HG02798 (cell line): ENCODE data around the gene ZNF74.
"Not testable (repeated sequence)": the region's sequence is repeated elsewhere in the genome, so short reads cannot be mapped to it uniquely, and the experiment has no call there.

Source experiments
- ATAC-seq: cut with Tn5 transposase; IDR thresholded peaks from one replicate; pipeline ENCODE4 v1.9.1; 2021; ENCODE audit warnings: mild to moderate bottlenecking; ENCODE audit not compliant: unreplicated experiment, poor library complexity

ZNF74 gene

DNA sequence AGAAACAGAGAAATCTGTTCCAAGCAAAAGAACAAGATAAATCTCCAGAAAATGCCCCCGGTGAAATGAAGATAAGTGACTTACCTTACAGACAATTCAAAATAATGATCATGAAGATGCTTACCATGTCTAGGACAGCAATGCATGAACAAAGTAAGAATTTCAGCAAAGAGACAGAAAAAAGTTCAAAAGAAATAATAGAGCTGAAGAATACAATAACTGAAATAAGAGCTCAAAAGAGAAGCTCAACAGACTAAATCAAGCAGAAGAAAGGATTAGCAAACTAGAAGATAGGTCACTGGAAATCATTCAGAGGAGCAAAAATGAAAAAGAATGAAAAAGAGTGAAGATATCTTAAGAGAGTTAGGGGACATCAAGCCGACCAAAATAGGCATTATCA lies 19.8 kb upstream of the ZNF74 start:
- not testable (repeated sequence) for ATAC-seq

DNA sequence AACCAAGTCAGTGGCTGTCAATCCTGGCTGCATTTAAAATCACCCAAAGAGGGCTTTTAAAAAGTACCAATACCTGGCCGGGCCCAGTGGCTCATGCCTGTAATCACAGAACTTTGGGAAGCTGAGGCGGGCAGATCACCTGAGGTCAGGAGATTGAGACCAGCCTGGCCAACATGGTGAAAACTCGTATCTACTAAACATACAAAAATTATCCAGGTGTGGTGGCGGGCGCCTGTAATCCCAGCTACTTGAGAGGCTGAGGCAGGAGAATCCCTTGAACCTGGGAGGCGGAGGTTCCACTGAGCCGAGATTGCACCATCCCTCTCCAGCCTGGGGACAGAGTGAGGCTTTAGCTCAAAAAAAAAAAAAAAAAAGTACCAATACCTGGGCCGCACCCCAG lies 17.7 kb upstream of the ZNF74 start:
- ATAC-seq, result not testable (repeated sequence)

DNA sequence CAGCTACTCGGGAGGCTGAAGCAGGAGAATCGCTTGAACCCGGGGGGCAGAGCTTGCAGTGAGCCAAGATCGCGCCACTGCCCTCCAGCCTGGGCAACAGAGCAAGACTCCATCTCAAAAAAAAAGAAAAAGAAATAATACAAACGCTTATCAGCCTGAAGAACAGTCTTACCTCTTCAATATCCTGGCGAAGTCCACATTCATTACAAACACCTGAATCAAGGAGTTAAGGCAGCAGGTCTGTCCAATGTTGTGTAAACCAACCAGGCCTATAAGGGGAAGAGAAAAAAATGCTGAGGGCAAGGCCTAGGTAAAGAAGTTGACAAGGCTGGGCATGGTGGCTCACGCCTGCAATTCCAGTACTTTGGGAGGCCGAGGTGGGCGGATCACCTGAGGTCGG lies 17.0 kb upstream of the ZNF74 start:
- ATAC-seq, result not testable (repeated sequence)

GRCh38 chr22:20378110-20378509 lies 15.8 kb upstream of the ZNF74 start:
- ATAC-seq, result no peak

GRCh38 chr22:20378684-20379083 lies 15.3 kb upstream of the ZNF74 start:
- not testable (repeated sequence) for ATAC-seq

DNA sequence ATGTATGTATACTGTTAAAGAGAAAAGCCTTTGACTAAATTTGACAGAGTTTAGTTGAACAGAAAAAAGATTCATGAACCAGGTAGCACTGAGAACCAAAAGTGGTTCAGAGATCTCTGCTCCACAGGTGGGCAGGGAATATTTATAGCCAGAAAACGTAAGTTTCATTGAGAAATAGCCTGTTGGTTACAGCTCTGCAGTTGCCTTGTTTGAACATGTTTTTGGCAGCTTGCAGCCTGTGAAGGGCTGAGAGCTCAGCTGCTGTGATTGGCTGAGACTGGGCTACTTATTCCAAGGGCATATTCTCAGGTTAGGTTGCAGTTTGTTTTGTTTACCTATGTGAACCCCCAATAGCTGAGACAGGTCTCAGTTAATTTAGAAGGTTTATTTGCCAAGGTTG lies 13.5 kb upstream of the ZNF74 start:
- no peak for ATAC-seq

- ATAC-seq, result no peak
These were observed 10.4 kb upstream of the ZNF74 start for GRCh38 chr22:20383538-20383937.

- no peak for ATAC-seq
These were observed 9.8 kb upstream of the ZNF74 start for GRCh38 chr22:20384171-20384570.

DNA sequence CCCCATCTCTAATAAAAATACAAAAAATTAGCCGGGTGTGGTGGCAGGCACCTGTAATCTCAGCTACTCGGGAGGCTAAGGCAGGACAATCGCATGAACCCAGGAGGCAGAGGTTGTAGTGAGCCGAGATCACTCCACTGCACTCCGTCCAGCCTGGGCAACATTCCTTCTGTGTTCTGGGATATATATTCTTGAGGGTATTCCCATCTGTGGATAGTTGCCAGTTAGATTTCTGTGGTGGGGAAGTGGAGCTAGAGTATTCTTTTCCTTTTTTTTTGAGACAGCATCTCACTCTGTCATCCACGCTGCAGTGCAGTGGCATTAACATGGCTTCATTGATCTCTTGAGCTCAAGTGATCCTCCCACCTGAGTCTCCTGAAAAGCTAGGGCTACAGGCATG lies 9.1 kb upstream of the ZNF74 start:
- ATAC-seq, result no peak

DNA sequence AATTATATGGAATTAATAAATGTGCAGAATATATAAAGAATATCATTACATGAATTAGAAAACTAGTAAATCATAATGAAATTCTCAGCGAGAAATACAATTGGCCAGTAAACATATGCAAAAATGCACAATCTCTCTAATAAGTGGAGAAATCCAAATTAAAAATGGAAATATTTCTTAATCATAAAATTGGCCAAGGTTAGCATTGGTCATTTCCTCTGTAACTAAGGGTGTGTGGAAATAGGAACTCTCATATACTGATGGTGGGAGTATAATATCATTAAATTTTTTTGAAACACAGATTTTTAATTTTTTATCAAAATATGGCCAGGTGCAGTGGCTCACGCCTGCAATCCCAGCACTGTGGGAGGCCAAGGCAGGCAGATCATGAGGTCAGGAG lies 7.6 kb upstream of the ZNF74 start:
- no peak for ATAC-seq

DNA sequence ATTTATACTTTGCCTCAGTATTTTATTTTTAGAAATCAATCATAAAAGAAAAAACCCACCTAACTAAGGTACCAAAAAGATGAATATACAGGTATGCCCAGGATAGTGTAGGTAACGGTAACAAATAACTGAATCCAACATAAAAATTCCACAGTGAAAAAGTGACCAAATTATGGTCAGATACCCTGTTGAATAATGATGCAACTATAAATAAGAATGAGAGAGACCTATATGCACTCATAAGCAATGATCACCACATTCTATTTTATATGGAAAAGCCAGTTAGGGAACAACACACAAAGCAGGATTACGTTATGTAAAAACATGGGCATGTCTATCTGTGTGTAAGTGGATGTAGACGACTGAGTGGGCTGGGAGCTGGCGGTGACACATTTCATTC lies 7.0 kb upstream of the ZNF74 start:
- ATAC-seq, result no peak

GRCh38 chr22:20388200-20388599 lies 5.8 kb upstream of the ZNF74 start:
- no peak for ATAC-seq

DNA sequence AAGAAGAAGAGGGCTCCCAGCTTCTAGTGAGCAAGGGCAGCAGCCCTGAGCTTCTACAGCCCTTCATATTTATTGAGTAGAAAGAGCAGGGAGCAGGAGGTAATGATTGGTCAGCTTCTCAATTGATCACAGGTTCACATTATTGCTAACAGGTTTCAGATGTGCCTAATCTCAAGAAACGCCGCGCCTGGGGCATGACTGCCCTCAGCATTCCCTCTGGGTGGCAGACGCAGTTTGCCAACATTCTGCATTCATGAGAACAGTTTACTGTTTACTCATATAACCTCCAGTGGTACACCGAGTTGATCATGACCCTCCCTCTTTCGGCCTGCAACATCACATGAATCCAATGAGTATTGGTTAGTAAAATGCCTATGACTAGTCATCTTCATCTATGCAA lies 4.7 kb upstream of the ZNF74 start:
- no peak for ATAC-seq

- no peak for ATAC-seq
These were observed 3.5 kb upstream of the ZNF74 start for GRCh38 chr22:20390394-20390907.

GRCh38 chr22:20391222-20391621 lies 2.7 kb upstream of the ZNF74 start:
- no peak for ATAC-seq

- ATAC-seq, result not testable (repeated sequence)
These were observed 1.5 kb upstream of the ZNF74 start for GRCh38 chr22:20392365-20392881.

DNA sequence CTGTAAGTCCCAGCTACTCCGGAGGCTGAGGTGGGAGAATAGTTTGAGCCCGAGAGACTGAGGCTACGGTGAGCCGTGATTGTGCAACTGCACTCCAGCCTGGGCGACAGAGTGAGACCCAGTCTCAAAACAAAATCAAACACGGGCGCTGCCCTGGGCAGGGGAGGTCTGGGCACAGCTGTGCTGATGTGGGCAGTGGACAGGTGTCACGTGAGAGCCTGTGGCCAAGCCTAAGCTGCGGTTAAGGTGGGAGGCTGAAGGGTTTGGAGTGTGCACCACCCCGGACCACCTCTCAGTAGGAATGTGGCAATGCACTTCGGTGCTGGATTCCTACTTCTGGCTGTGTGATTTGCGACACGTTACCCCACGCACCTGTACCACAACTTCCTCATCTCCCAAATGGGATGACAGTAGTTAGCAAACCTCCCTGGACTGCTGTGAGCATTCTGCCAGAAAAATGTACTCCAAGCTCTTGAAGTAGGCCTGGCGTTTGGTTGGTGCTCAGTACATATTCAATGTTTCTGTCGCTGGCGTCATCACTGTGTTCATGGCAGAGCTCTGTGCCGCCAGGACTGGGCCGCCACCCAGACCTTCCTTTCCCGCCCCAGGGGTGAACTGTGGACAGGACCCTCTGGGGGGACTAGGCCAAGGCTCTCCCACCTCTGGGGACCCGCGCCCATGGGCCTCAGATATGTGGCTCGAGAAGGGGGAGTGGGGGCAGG lies 807 bp upstream of the ZNF74 start:
- no peak for ATAC-seq

- no peak for ATAC-seq
These were observed 1.4 kb downstream of the ZNF74 start for GRCh38 chr22:20395181-20395906.

DNA sequence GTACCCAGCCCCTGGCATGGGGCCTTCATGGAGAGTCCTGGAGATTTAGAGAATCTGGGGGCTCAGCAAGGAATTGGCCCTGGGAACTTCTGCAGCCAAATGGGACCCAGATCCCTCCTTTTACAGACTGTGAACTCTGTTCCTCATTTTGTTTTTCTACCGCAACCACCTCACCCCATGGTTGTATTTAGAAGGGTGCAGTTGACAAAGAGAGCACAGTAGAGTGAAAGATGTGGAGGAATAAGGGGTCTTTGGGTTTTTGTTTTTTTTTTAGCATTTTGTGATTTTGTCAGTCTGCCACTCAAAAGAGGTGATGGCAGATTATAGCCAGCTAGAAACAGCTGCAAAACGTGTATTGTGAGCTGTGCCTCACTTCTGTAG lies 1.9 kb downstream of the ZNF74 start:
- ATAC-seq, result no peak

DNA sequence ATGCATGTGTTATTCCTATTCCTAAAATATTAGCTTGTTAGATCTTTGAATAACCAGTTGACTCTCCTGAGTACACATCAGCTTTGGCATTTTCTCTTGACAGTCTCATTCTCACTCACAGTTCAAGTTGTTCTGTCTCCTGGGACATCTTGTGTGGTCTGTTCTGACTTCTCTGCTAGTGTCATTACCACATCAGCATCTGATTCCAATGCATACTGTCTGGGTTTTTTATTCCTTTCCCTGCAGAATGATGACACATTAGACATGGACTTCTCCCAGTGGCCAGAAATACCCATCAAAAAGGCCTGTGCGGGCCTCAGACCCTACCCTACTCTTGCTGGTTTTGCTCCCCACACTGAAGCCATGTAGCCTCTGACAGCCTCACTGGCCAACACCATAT lies 2.7 kb downstream of the ZNF74 start:
- ATAC-seq, result no peak

- no peak for ATAC-seq
These were observed 3.5 kb downstream of the ZNF74 start for GRCh38 chr22:20397498-20397897.

DNA sequence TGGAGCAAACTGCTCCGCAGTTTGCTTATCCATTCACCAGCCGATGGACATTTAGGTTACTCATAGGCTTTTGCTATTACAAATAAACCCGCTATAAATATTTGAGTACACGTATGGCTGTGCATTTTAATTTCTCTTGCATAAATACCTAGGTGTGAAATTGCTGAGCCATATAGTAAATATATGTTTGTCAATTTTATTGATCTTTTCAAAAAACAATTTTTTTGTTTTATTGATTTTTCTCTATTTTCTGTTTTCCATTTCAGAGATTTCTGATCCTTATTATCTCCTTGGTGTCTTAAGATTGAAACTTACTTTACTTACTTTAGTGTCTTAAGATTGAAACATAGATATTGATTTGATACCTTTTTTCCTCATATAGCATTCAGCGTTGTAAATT lies 4.5 kb downstream of the ZNF74 start:
- ATAC-seq, result no peak
